Lower leg skin (tissue), 3 donors: ENCODE data around the gene ADAMTS9.

Experiments
- CTCF ChIP-seq, 3 donors: fragments of 450-650 bp; IDR thresholded peaks; one replicate each; pipeline ENCODE4 v1.5.1; 2016; ENCODE audit warnings: antibody characterized with exemption in 3 of 3, mild to moderate bottlenecking in 3 of 3, moderate library complexity in 2 of 3
- POLR2A ChIP-seq, 2 donors: fragments of 450-650 bp; IDR thresholded peaks; one replicate each; pipeline ENCODE4 v1.6.1; 2016 to 2017; ENCODE audit warnings: antibody characterized with exemption in 2 of 2, mild to moderate bottlenecking in 1 of 2, moderate library complexity in 1 of 2

GRCh38 chr3:64560791-64561190 is 127.0 kb downstream of the ADAMTS9 start:
- no peak for TF ChIP-seq CTCF (IDR thresholded peaks at IDR 0.05)
- no peak for TF ChIP-seq POLR2A (IDR thresholded peaks at IDR 0.05)
